NCI-H226 (cell line): ENCODE data around the gene ZNF438.

ENCODE experiments used
- DNase-seq: peaks from one replicate; pipeline ENCODE4 v3.0.0-alpha.2; 2015

Gene ZNF438

DNA sequence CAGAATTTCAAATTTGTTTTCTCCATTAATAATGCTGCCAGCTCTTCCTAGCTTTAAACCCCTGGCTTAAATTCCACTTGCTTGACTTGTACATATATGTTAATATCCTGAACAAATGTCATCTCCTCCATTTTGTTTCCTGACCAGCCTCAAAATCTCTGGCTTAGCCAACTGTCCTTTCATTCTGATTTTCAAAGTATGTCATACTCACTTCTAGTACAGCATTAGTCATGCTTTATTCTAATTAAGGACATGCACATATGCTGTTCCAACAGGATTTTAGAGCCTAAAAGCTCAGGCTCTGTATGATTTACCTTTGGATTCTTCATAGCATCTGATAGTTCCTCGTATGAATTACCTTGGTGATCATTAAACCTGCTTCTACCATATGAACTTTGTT, 158.3 kb downstream of the ZNF438 start:
- DNase-seq = no peak

DNA sequence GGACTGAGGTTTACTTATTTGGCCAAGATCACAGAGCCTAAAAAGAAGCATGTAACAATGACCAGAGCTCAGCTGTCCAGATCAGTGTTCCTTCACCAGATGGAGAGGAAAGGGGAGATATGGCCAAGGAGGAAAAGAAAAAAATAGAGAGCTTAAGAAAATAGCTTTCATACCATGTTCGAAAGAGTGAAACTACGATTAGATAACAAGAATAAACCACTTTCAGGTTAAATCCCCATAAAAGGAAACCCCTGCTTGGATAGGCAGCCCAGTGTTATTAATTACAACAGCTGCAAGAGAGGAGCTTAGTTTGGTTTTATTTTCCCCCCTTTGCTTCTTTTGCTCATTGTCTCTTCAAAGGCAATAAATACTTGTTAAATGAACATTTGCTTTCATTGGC, 160.8 kb downstream of the ZNF438 start:
- no peak for DNase-seq

- no peak for DNase-seq
Observed at GRCh38 chr10:30869566-30869965, 162.1 kb downstream of the ZNF438 start.

- DNase-seq = no peak
Observed at GRCh38 chr10:30868611-30869010, 163.1 kb downstream of the ZNF438 start.

GRCh38 chr10:30866896-30867295, 164.8 kb downstream of the ZNF438 start:
- DNase-seq = no peak

DNA sequence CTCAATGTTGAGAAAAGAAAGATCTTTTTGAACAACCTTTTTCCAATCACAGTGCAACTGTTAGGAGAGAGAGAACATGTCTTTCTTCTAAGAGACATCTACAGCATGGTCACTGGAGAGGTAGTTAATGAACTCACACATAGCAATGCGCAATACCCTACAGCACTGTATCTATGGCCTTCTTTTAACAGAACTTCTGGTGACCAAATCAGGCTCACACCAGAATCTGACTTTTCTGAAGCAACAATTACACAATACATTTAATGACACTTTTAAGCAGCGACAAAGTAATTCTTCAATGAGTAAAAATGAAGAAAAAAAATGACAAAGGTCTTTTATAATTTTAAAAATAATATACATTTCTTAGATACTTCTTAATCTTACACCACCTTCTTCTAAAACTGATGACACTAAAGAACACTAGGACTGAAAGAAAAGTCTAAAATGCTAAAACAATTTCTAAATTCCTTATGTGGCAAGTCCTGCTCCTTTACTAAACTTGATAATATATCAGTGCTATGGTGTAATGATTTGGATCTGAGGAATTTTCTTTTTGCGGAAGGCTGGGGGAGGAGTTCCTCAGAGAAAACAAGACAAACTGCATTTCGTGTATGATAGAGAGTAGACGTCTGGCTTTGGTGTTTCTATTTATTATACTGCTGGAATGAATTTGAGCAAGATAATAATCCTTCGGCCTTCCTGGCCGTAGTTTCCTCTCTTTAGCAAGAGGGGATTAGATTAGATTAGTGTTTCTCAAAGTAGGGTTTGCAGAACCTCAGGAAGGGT, 166.3 kb downstream of the ZNF438 start:
- no peak for DNase-seq

- DNase-seq = no peak
Observed at GRCh38 chr10:30863516-30864210, 168.0 kb downstream of the ZNF438 start.

- peak; percentile 51 for DNase-seq
Observed at GRCh38 chr10:30862486-30862885, 169.2 kb downstream of the ZNF438 start.

GRCh38 chr10:30861976-30862375, 169.7 kb downstream of the ZNF438 start:
- no peak for DNase-seq

DNA sequence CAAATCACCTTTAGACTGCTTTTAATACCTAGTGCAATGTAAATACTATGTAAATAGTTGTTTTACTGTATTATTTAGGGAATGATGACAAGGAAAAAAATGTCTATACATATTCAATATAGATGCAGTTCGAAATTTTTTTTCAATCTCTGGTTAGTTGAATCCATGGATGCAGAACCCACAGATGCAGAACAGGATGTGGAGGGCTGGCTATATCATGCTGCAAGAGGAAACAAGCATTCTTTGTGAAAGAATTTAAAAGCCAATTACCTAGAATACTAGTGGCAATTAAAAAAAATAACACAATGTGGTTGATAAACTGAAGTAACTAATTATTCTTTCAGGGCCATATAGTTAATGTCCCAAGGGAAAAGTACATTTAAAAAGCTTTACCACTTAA, 170.4 kb downstream of the ZNF438 start:
- no peak for DNase-seq

- DNase-seq = no peak
Observed at GRCh38 chr10:30858499-30858898, 173.2 kb downstream of the ZNF438 start.

DNA sequence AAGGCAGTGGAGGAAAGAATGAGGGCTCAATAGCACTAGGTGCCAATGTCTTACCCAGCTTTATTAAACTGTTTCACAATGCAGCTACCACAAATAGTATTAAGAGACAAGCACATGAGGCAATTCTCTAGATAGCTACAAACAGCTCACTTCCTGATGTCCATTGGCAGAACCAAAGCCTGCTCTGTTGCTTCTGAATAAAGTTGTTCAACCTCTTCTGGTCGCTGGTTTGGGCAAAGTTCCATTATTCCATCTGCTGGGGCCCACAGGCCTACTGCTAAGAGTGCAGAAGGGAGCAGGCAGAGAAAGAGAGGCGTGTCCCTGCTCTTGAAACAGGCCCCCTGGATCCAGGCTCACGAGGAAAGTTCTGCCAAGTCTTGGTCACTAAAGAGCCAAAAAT, 173.9 kb downstream of the ZNF438 start:
- peak; percentile 16 for DNase-seq

- DNase-seq = no peak
Observed at GRCh38 chr10:30855131-30855530, 176.5 kb downstream of the ZNF438 start.

- no peak for DNase-seq
Observed at GRCh38 chr10:30854656-30855055, 177.0 kb downstream of the ZNF438 start.

- no peak for DNase-seq
Observed at GRCh38 chr10:30853066-30853465, 178.6 kb downstream of the ZNF438 start.

DNA sequence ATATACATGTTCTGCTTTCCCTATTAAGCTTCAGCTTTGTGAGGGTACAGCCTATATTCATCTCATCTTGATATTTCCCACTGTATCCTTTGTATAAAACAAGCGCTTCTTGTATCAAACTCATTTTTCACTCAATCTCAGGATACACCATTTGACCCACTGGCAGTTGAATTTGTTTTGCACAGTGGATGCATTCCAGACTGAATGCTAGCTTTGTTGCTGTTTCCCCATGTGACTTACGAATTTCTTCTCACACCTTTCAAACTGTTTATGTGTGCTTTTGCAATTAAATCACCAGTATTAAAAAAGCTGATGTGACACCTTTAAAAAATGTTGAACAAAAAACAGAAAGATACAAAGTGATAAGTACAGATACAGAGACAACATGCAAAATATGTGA, 180.9 kb downstream of the ZNF438 start:
- no peak for DNase-seq

GRCh38 chr10:30849231-30850035, 182.2 kb downstream of the ZNF438 start:
- no peak for DNase-seq

- no peak for DNase-seq
Observed at GRCh38 chr10:30848396-30849032, 183.2 kb downstream of the ZNF438 start.

DNA sequence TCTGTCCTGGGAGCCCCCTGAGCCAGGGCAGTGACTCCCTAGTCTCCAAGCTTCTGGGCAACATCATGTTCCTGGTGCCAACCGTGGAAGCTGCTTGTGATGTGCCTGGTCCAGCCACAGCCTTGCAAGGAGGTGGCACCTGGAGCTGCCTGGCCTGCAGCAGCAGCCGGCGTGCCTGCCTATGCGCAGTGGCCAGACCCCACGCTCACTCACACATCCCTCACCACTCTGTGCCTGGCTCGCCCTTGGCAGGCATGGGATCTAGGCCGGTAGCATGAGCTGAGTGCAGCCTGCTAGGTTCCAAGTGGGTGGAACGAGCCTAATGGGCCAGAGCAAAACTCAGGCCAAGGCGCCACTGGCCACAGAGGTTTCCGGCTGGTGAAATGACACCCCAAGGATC, 184.0 kb downstream of the ZNF438 start:
- no peak for DNase-seq

GRCh38 chr10:30847199-30847598, 184.5 kb downstream of the ZNF438 start:
- DNase-seq = no peak

- DNase-seq = no peak
Observed at GRCh38 chr10:30846710-30847109, 185.0 kb downstream of the ZNF438 start.

GRCh38 chr10:30842894-30843293, 188.8 kb downstream of the ZNF438 start:
- no peak for DNase-seq

- no peak for DNase-seq
Observed at GRCh38 chr10:30842185-30842584, 189.5 kb downstream of the ZNF438 start.
